Liver (tissue), 9 donors: ENCODE results near the gene TRABD. TPM values are rescaled to one million over a fixed set of nuclear protein-coding genes. Genes with fewer than 3 reads are reported as not detected.

Source experiments
- DNase-seq: peaks from one replicate; pipeline ENCODE4 v3.0.0-alpha.2; 2017; ENCODE audit warnings: low spot score
- H3K27ac ChIP-seq, 2 donors: one replicate each; pipeline ENCODE4 v1.7.0; 2013; ENCODE audit warnings: inconsistent platforms in 2 of 2, low read length in 2 of 2, control low read depth in 1 of 2, low read depth in 1 of 2, mild to moderate bottlenecking in 1 of 2
- H3K27me3 ChIP-seq, 4 donors: one replicate each; pipeline versions ENCODE4 v1.6.1 to v1.7.0; 2013; ENCODE audit warnings: low read length in 3 of 4, inconsistent platforms in 1 of 4, mild to moderate bottlenecking in 1 of 4, moderate library complexity in 1 of 4; ENCODE audit not compliant: control insufficient read depth in 4 of 4, insufficient read depth in 4 of 4
- H3K36me3 ChIP-seq, 4 donors: one replicate each; pipeline versions ENCODE4 v1.6.1 to v1.7.0; 2013; ENCODE audit warnings: low read length in 3 of 4, mild to moderate bottlenecking in 3 of 4, low read depth in 1 of 4, moderate library complexity in 1 of 4; ENCODE audit not compliant: control insufficient read depth in 4 of 4, insufficient read depth in 3 of 4
- H3K4me1 ChIP-seq, 4 donors: one replicate each; pipeline versions ENCODE4 v1.6.1 to v1.7.0; 2013; ENCODE audit warnings: low read length in 3 of 4, mild to moderate bottlenecking in 3 of 4, moderate library complexity in 1 of 4; ENCODE audit not compliant: control insufficient read depth in 4 of 4, insufficient read depth in 4 of 4
- H3K4me3 ChIP-seq, 3 donors: one replicate each; pipeline versions ENCODE4 v1.6.1 to v1.7.0; 2013; ENCODE audit warnings: low read length in 3 of 3, control low read depth in 1 of 3, low read depth in 1 of 3, mild to moderate bottlenecking in 1 of 3
- H3K9ac ChIP-seq, 2 donors: one replicate each; pipeline ENCODE4 v1.7.0; 2013; ENCODE audit warnings: low read length in 2 of 2, mild to moderate bottlenecking in 2 of 2, moderate library complexity in 2 of 2, control low read depth in 1 of 2, low read depth in 1 of 2
- H3K9me3 ChIP-seq, 4 donors: one replicate each; pipeline versions ENCODE4 v1.6.1 to v1.7.0; 2013; ENCODE audit warnings: low read length in 3 of 4; ENCODE audit not compliant: control insufficient read depth in 4 of 4
- ATF3 ChIP-seq: IDR thresholded peaks from 2 replicates; pipeline ENCODE4 v1.6.1; 2016; ENCODE audit warnings: antibody characterized with exemption
- CTCF ChIP-seq: fragments of 150-350 bp; IDR thresholded peaks from 2 replicates; pipeline ENCODE4 v1.5.1; 2017; ENCODE audit warnings: improper control_type of control experiment, low read depth, low read length; ENCODE audit not compliant: missing input control
- EGR1 ChIP-seq, 2 donors: IDR thresholded peaks; 2 replicates each; pipeline ENCODE4 v1.6.1; 2016 to 2018; ENCODE audit warnings: antibody characterized with exemption in 2 of 2, low read depth in 2 of 2
- FOXA1 ChIP-seq: IDR thresholded peaks from 2 replicates; pipeline ENCODE4 v1.6.1; 2016; ENCODE audit warnings: antibody characterized with exemption
- FOXA2 ChIP-seq: IDR thresholded peaks from 2 replicates; pipeline ENCODE4 v1.6.1; 2016; ENCODE audit warnings: antibody characterized with exemption
- GABPA ChIP-seq, 2 donors: IDR thresholded peaks in 1 of 2; conservative IDR thresholded peaks in 1 of 2; 2 replicates each; pipeline ENCODE4 v1.6.1; 2016; ENCODE audit warnings: antibody characterized with exemption in 2 of 2, mild to moderate bottlenecking in 1 of 2, moderate library complexity in 1 of 2
- HNF4A ChIP-seq, 2 donors: conservative IDR thresholded peaks; 2 replicates each; pipeline ENCODE4 v1.6.1; 2016; ENCODE audit warnings: antibody characterized with exemption in 2 of 2, mild to moderate bottlenecking in 2 of 2
- HNF4G ChIP-seq: IDR thresholded peaks from 2 replicates; pipeline ENCODE4 v1.6.1; 2016; ENCODE audit warnings: antibody characterized with exemption
- MAX ChIP-seq: IDR thresholded peaks from 2 replicates; pipeline ENCODE4 v1.6.1; 2016; ENCODE audit warnings: antibody characterized with exemption
- NR2F2 ChIP-seq: IDR thresholded peaks from 2 replicates; pipeline ENCODE4 v1.6.1; 2016; ENCODE audit warnings: antibody characterized with exemption
- RAD21 ChIP-seq, 2 donors: IDR thresholded peaks; 2 replicates each; pipeline ENCODE4 v1.6.1; 2016; ENCODE audit warnings: antibody characterized with exemption in 2 of 2, mild to moderate bottlenecking in 2 of 2
- REST ChIP-seq: IDR thresholded peaks from 2 replicates; pipeline ENCODE4 v1.6.1; 2016; ENCODE audit warnings: antibody characterized with exemption, mild to moderate bottlenecking
- RXRA ChIP-seq, 2 donors: IDR thresholded peaks; 2 replicates each; pipeline ENCODE4 v1.6.1; 2017 to 2018; ENCODE audit warnings: antibody characterized with exemption in 2 of 2, mild to moderate bottlenecking in 1 of 2
- SP1 ChIP-seq: IDR thresholded peaks from 2 replicates; pipeline ENCODE4 v1.6.1; 2018; ENCODE audit warnings: antibody characterized with exemption, mild to moderate bottlenecking
- TAF1 ChIP-seq: conservative IDR thresholded peaks from 2 replicates; pipeline ENCODE4 v1.6.1; 2016; ENCODE audit warnings: antibody characterized with exemption, mild to moderate bottlenecking
- YY1 ChIP-seq: IDR thresholded peaks from 2 replicates; pipeline ENCODE4 v1.6.1; 2016; ENCODE audit warnings: antibody characterized with exemption, mild to moderate bottlenecking
- ZBTB33 ChIP-seq: IDR thresholded peaks from 2 replicates; pipeline ENCODE4 v1.6.1; 2016; ENCODE audit warnings: antibody characterized with exemption
- WGBS: extraction: QIAGEN DNeasy Blood & Tissue Kit; methylation state at CpG from one replicate; pipeline ENCODE4 v1.1.7; 2013; 5-methylcytosine and 5-hydroxymethylcytosine counted together
- polyA plus RNA-seq, 2 donors: library from polyadenylated mRNA; stranded (reverse) in 1 of 2; unstranded in 1 of 2; fragments of 200-250 nt in 1 of 2; fragments of >200 nt in 1 of 2; fragmentation: Nextera tagmentation in 1 of 2; extraction: Ambion mirVana in 1 of 2; gene quantifications; one replicate each; pipeline versions ENCODE4 v1.2.1 to v1.2.3, GENCODE V29; 2013 to 2015
- total RNA-seq, 2 donors: library from RNA; depleted of rRNA; stranded (reverse); fragments of >200 nt; gene quantifications; one replicate each; pipeline ENCODE4 v1.2.3, GENCODE V29; 2014
- donor health status: healthy.
- donor health status: healthy.
- donor health status: healthy.
- donor health status: healthy.
- donor health status: healthy.

TRABD gene
- total and polyA plus RNA-seq, 4 donors: 10.5 to 29.7 (median 16.4) TPM

GRCh38 chr22:50173983-50174355 lies 11.7 kb upstream of the TRABD start:
- no peak for DNase-seq
- no peaks in the 10 kb centered on the region for H3K27me3 ChIP-seq
- TF ChIP-seq EGR1 (IDR thresholded peaks at IDR 0.05; ENCODE audit: low read depth in 2 of 2) (no peak), YY1 (no peak), REST (no peak), ZBTB33 (no peak), GABPA (IDR thresholded peaks at IDR 0.05 in 1 of 2, conservative IDR thresholded peaks at IDR 0.05 in 1 of 2) (no peak), HNF4G (no peak), FOXA2 (no peak)
- no peak overlapping the region for H3K4me3 ChIP-seq
- no peaks in the 10 kb centered on the region for H3K9me3 ChIP-seq
- H3K9ac ChIP-seq: no peak overlapping the region
- no peak overlapping the region for H3K27ac ChIP-seq
- peaks cover 0 to 3% (median 0%) of the 10 kb centered on the region in 4 donors for H3K36me3 ChIP-seq
- 95% methylated on average over 6 of the region's 6 CpGs for WGBS
- peaks cover 0 to 19% (median 11%) of the 10 kb centered on the region in 4 donors for H3K4me1 ChIP-seq

GRCh38 chr22:50174382-50175190 lies 11.1 kb upstream of the TRABD start:
- Histone ChIP-seq H3K36me3 (peaks cover 0 to 7% (median 0%) of the 10 kb centered on the region in 4 donors), H3K4me3 (no peak overlapping the region), H3K27ac (no peak overlapping the region), H3K4me1 (peaks cover 0 to 19% (median 10%) of the 10 kb centered on the region in 4 donors), H3K9ac (no peak overlapping the region), H3K27me3 (no peaks in the 10 kb centered on the region), H3K9me3 (no peaks in the 10 kb centered on the region)
- DNase-seq: no peak
- 92% methylated on average over 27 of the region's 27 CpGs for WGBS
- TF ChIP-seq SP1 (no peak), CTCF (no peak), RXRA (IDR thresholded peaks at IDR 0.05) (no peak), REST (no peak), HNF4G (no peak), TAF1 (no peak), MAX (no peak), ATF3 (no peak), YY1 (no peak), GABPA (IDR thresholded peaks at IDR 0.05 in 1 of 2, conservative IDR thresholded peaks at IDR 0.05 in 1 of 2) (no peak), FOXA1 (no peak), RAD21 (IDR thresholded peaks at IDR 0.05) (no peak), NR2F2 (no peak), FOXA2 (no peak), HNF4A (conservative IDR thresholded peaks at IDR 0.05) (no peak), EGR1 (IDR thresholded peaks at IDR 0.05; ENCODE audit: low read depth in 2 of 2) (no peak)
